PC-3 (cell line): ENCODE results near the gene GIPC2. TPM values are rescaled to one million over a fixed set of nuclear protein-coding genes. Genes with fewer than 3 reads are reported as not detected.

Source experiments
- ATAC-seq: fragments of 200-7000 bp; cut with Tn5 transposase; 2 replicates; pipeline ENCODE4 v1.9.1; 2020; ENCODE audit warnings: mild to moderate bottlenecking, moderate library complexity
- BruUV-seq: library from RNA; stranded (reverse); fragments of 400-500 nt; replicated peaks from 2 replicates; lab custom pipeline; 2021; lab: Mats Ljungman, UMichigan
- CTCF ChIA-PET: fragments of 300-600 bp; sonication (Branson Sonifier 250); formaldehyde crosslinking; loops from one replicate; lab custom pipeline; 2022; ENCODE audit warnings: antibody characterized with exemption; lab: Charles Lee
- POLR2A ChIA-PET: fragments of 300-600 bp; sonication (Branson Sonifier 250); formaldehyde crosslinking; loops from one replicate; lab custom pipeline; 2022; ENCODE audit warnings: antibody characterized with exemption; ENCODE audit not compliant: unreplicated experiment; lab: Charles Lee
- DNase-seq: peaks from one replicate; pipeline ENCODE4 v3.0.0-alpha.2; 2015
- H2AFZ ChIP-seq: fragments of 300-600 bp; sonication (generic); 2 replicates; pipeline ENCODE4 v1.6.0; 2016; ENCODE audit warnings: antibody characterized with exemption, low read length
- H3F3A ChIP-seq: fragments of 300-600 bp; sonication (generic); one replicate; pipeline ENCODE4 v1.6.0; 2017; ENCODE audit warnings: antibody characterized with exemption, low read length, control low read depth, mild to moderate bottlenecking; ENCODE audit not compliant: unreplicated experiment
- H3K27ac ChIP-seq: fragments of 300-600 bp; sonication (generic); 2 replicates; pipeline ENCODE4 v1.5.1; 2016; ENCODE audit warnings: mild to moderate bottlenecking, low read length
- H3K27me3 ChIP-seq: fragments of 300-600 bp; sonication (generic); 2 replicates; pipeline ENCODE4 v1.6.1; 2016; ENCODE audit warnings: low read length, mixed read lengths
- H3K36me3 ChIP-seq: fragments of 300-600 bp; sonication (generic); 2 replicates; pipeline ENCODE4 v1.6.1; 2016; ENCODE audit warnings: low read depth, mixed run types, low read length, mixed read lengths
- H3K4me1 ChIP-seq: fragments of 300-600 bp; sonication (generic); 2 replicates; pipeline ENCODE4 v1.5.1; 2016; ENCODE audit warnings: low read length; ENCODE audit not compliant: insufficient read depth
- H3K4me2 ChIP-seq: fragments of 300-600 bp; sonication (generic); 2 replicates; pipeline ENCODE4 v1.6.0; 2016; ENCODE audit warnings: low read length
- H3K4me3 ChIP-seq: fragments of 300-600 bp; sonication (generic); 2 replicates; pipeline ENCODE4 v1.5.1; 2016; ENCODE audit warnings: mild to moderate bottlenecking, low read length, mixed read lengths
- H3K79me2 ChIP-seq: fragments of 300-600 bp; sonication (generic); 2 replicates; pipeline ENCODE4 v1.6.1; 2017; ENCODE audit warnings: low read length, mixed read lengths
- H3K9ac ChIP-seq: fragments of 300-600 bp; sonication (generic); 2 replicates; pipeline ENCODE4 v1.6.0; 2016; ENCODE audit warnings: mild to moderate bottlenecking, low read length
- H3K9me2 ChIP-seq: fragments of 300-600 bp; sonication (generic); replicated peaks from 2 replicates; pipeline ENCODE4 v1.6.1; 2016; ENCODE audit warnings: mixed run types, low read length, mixed read lengths
- H3K9me3 ChIP-seq: fragments of 300-600 bp; sonication (generic); 2 replicates; pipeline ENCODE4 v1.6.1; 2016; ENCODE audit warnings: low read length, mixed read lengths
- H4K20me1 ChIP-seq: fragments of 300-600 bp; sonication (generic); 2 replicates; pipeline ENCODE4 v1.6.1; 2016; ENCODE audit warnings: low read length, mixed read lengths
- EZH2 ChIP-seq: fragments of 300-600 bp; sonication (generic); IDR thresholded peaks from one replicate; pipeline ENCODE4 v1.6.1; 2017; ENCODE audit warnings: antibody characterized with exemption, mild to moderate bottlenecking, low read length; ENCODE audit not compliant: unreplicated experiment
- EZH2phosphoT487 ChIP-seq: fragments of 300-600 bp; sonication (generic); IDR thresholded peaks from 2 replicates; pipeline ENCODE4 v1.6.1; 2018; ENCODE audit warnings: mild to moderate bottlenecking, antibody characterized with exemption, low read length, borderline replicate concordance
- intact Hi-C: fragments of 100-400 bp; cut with micrococcal nuclease; formaldehyde crosslinking; loops from 2 replicates; pipeline ENCODE4 v1.9.0; 2023
- total RNA-seq: library from RNA; depleted of rRNA; stranded (reverse); fragments of >200 nt; gene quantifications from 2 replicates; pipeline ENCODE4 v1.2.3, GENCODE V29; 2014
- TF ChIP-seq, protein P1 (sequence below): fragments of 300-600 bp; sonication (generic); conservative IDR thresholded peaks from 2 replicates; pipeline ENCODE4 v1.5.1; 2017; ENCODE audit warnings: antibody characterized with exemption, low read depth, mild to moderate bottlenecking, low read length

Gene GIPC2
- total RNA-seq, 1 experiment from 2014 or later, result not detected

DNA sequence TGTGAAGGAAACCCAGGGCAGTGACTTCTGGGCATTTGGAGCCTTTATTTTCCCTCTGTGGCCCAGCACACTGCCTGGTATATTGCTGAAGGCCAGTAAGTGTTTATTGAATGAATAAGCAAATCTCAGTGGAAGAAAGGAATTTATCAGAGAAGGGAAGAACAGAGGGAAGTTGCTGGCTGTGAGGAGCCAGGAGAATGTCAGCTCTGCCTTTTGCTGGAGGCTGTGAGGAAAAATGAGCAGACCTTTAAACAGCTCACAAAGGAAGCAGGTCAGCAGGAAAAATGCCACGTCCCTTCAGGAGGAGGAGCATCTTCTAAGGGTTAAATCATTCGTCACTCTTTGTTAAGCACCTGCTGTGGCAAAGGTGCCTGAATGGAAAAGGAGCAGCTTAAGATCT, 75.9 kb downstream of the GIPC2 start:
- TF ChIP-seq EZH2 (no peak), EZH2phosphoT487 (no peak)
- TF ChIP-seq, protein P1, sequence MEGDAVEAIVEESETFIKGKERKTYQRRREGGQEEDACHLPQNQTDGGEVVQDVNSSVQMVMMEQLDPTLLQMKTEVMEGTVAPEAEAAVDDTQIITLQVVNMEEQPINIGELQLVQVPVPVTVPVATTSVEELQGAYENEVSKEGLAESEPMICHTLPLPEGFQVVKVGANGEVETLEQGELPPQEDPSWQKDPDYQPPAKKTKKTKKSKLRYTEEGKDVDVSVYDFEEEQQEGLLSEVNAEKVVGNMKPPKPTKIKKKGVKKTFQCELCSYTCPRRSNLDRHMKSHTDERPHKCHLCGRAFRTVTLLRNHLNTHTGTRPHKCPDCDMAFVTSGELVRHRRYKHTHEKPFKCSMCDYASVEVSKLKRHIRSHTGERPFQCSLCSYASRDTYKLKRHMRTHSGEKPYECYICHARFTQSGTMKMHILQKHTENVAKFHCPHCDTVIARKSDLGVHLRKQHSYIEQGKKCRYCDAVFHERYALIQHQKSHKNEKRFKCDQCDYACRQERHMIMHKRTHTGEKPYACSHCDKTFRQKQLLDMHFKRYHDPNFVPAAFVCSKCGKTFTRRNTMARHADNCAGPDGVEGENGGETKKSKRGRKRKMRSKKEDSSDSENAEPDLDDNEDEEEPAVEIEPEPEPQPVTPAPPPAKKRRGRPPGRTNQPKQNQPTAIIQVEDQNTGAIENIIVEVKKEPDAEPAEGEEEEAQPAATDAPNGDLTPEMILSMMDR, result no peak
- H3K36me3 ChIP-seq, result no peaks in the 10 kb centered on the region
- BruUV-seq, result no TSS peak
- no peak overlapping the region for H3K4me3 ChIP-seq
- H3F3A ChIP-seq, result no peaks in the 10 kb centered on the region
- H3K79me2 ChIP-seq, result no peaks in the 10 kb centered on the region
- no peaks in the 10 kb centered on the region for H3K9me2 ChIP-seq
- H2AFZ ChIP-seq, result no peak overlapping the region
- no peaks in the 10 kb centered on the region for H3K9me3 ChIP-seq
- DNase-seq (no peak), ATAC-seq (no peak)
- intact Hi-C loops, result no loop called here
- no peaks in the 10 kb centered on the region for H4K20me1 ChIP-seq
- POLR2A ChIA-PET, result no interaction called here
- no peak overlapping the region for H3K27ac ChIP-seq
- H3K27me3 ChIP-seq, result no peaks in the 10 kb centered on the region
- CTCF ChIA-PET, result no interaction called here
- no peak overlapping the region for H3K4me2 ChIP-seq
- no peak overlapping the region for H3K9ac ChIP-seq
- H3K4me1 ChIP-seq, result no peaks in the 10 kb centered on the region

DNA sequence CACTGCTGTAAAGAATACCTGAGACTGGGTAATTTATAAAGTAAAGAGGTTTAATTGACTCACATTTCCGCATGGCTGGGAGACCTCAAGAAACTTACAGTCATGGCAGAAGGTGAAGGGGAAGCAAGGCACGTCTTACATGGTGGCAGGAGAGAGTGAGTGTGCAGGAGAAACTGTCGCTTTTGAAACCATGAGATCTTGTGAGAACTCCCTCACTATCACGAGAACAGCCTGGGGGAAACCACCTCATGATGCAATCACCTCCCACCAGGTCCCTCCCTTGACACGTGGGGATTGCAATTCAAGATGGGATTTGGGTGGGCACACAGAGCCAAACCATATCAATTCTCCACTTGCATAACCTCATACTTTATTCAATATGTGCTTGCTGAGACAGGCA, 76.6 kb downstream of the GIPC2 start:
- H3K4me2 ChIP-seq, result no peak overlapping the region
- DNase-seq (no peak), ATAC-seq (no peak)
- CTCF ChIA-PET, result no interaction called here
- no peaks in the 10 kb centered on the region for H3K4me1 ChIP-seq
- no peak overlapping the region for H2AFZ ChIP-seq
- intact Hi-C loops, result no loop called here
- H3K9me2 ChIP-seq, result no peaks in the 10 kb centered on the region
- TF ChIP-seq EZH2 (no peak), EZH2phosphoT487 (no peak)
- TF ChIP-seq, protein P1, result no peak
- H3K9me3 ChIP-seq, result no peaks in the 10 kb centered on the region
- H4K20me1 ChIP-seq, result no peaks in the 10 kb centered on the region
- no peaks in the 10 kb centered on the region for H3K79me2 ChIP-seq
- no TSS peak for BruUV-seq
- POLR2A ChIA-PET, result no interaction called here
- no peak overlapping the region for H3K27ac ChIP-seq
- no peaks in the 10 kb centered on the region for H3K27me3 ChIP-seq
- H3K36me3 ChIP-seq, result no peaks in the 10 kb centered on the region
- no peak overlapping the region for H3K9ac ChIP-seq
- H3K4me3 ChIP-seq, result no peak overlapping the region
- H3F3A ChIP-seq, result no peaks in the 10 kb centered on the region

- BruUV-seq, result no TSS peak
- H2AFZ ChIP-seq, result no peak overlapping the region
Observed at GRCh38 chr1:78126506-78126905, 80.7 kb downstream of the GIPC2 start.

More at GRCh38 chr1:78126506-78126905, 80.7 kb downstream of the GIPC2 start:
- no peak for ATAC-seq
- Histone ChIP-seq H3F3A (no peaks in the 10 kb centered on the region), H3K79me2 (no peaks in the 10 kb centered on the region), H4K20me1 (no peaks in the 10 kb centered on the region), H3K4me3 (no peak overlapping the region), H3K4me2 (no peak overlapping the region), H3K9ac (no peak overlapping the region), H3K36me3 (no peaks in the 10 kb centered on the region), H3K27me3 (no peaks in the 10 kb centered on the region), H3K4me1 (peaks cover 6% of the 10 kb centered on the region), H3K27ac (no peak overlapping the region), H3K9me3 (no peaks in the 10 kb centered on the region), H3K9me2 (no peaks in the 10 kb centered on the region)
- no peak for DNase-seq
- TF ChIP-seq EZH2 (no peak), EZH2phosphoT487 (no peak)
- TF ChIP-seq, protein P1, result no peak
- CTCF ChIA-PET, result no interaction called here
- POLR2A ChIA-PET, result no interaction called here
- intact Hi-C loops, result no loop called here
